Ectodermal cell (in vitro differentiated cells): ENCODE measurements around the gene DBN1.

Experiments used
- H3K27ac ChIP-seq: 2 replicates; pipeline ENCODE4 v1.7.0; 2013; ENCODE audit warnings: mild to moderate bottlenecking, low read depth, low read length; ENCODE audit not compliant: insufficient read depth, poor library complexity, severe bottlenecking
- H3K27me3 ChIP-seq: 2 replicates; pipeline ENCODE4 v1.7.0; 2013; ENCODE audit warnings: mild to moderate bottlenecking, low read length; ENCODE audit not compliant: insufficient read depth, control insufficient read depth, poor library complexity, severe bottlenecking
- H3K36me3 ChIP-seq: one replicate; pipeline ENCODE4 v1.7.0; 2013; ENCODE audit warnings: low read length; ENCODE audit not compliant: control insufficient read depth, insufficient read depth
- H3K4me1 ChIP-seq: one replicate; pipeline ENCODE4 v1.7.0; 2013; ENCODE audit warnings: low read length; ENCODE audit not compliant: control insufficient read depth, insufficient read depth
- H3K4me3 ChIP-seq: 2 replicates; pipeline ENCODE4 v1.7.0; 2013; ENCODE audit warnings: low read depth, low read length, control low read depth; ENCODE audit not compliant: insufficient read depth
- H3K9me3 ChIP-seq: 2 replicates; pipeline ENCODE4 v1.7.0; 2013; ENCODE audit warnings: mild to moderate bottlenecking, low read length, moderate library complexity; ENCODE audit not compliant: control insufficient read depth
- whole genome bisulfite sequencing, 2 experiments: methylation state at CpG; one replicate each; pipeline ENCODE4 v1.1.7; 2013; ENCODE audit warnings: missing lambda C conversion rate in 2 of 2; 5-methylcytosine and 5-hydroxymethylcytosine counted together

The DBN1 gene

DNA sequence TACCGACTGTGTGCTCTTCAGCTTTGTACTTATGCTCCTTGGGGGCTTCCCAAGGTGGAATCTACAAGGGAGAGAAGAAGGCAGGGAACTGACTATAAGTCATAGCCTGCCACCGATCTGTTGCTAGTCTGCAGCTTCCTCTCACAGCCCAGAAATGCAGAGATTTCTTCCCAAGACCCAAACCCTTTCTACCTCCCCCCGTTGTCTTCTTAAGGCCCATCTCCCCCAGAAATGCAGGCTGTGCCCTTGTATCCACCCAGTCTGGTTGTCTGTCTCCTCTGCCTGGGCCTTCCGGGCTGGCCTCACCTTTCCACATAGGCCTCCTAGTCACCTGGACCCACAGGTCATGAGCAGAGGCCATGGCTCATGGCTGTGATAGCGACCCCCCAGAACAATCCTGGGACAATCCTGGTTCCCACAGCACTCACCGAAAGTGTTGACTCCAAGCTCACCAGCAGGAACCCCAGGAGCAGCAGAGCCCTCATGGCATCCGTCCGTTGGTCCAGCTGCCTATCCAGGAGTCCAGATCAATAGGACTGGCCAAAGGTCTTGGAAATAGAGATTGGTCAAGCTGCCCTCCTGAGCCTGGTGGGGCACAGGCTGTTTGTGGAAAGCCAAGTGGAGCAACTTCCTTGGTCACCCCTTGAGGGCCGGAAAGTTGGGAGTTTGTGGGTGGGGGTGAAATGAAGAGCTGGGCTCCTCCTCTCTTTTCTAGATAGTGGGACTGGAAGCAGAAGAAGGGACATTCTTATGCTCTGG lies 64.2 kb downstream of the DBN1 start, which contains the start of gene F12:
Gene F12 (minus strand): TSS at position 522 of the 759 bp plus-strand sequence. CDS start 37 bp downstream, at position 485.
- Histone ChIP-seq H3K36me3 (no peaks in the 10 kb centered on the region), H3K4me1 (no peaks in the 10 kb centered on the region), H3K27ac (no peak within 1 kb of the TSS), H3K27me3 (peaks cover 58% of the 10 kb centered on the region), H3K9me3 (no peaks in the 10 kb centered on the region), H3K4me3 (no peak within 1 kb of the TSS)
- 90 to 92% methylated on average over 9 of the region's 9 CpGs for WGBS, 2 experiments
